HG02588 (cell line): ENCODE measurements around the gene GPX4.
"Not testable (repeated sequence)": the region's sequence is repeated elsewhere in the genome, so short reads cannot be mapped to it uniquely, and the experiment has no call there.

Experiments
- ATAC-seq: cut with Tn5 transposase; IDR thresholded peaks from one replicate; pipeline ENCODE4 v1.9.1; 2021; ENCODE audit warnings: mild to moderate bottlenecking, moderate library complexity; ENCODE audit not compliant: unreplicated experiment

GPX4 gene

DNA sequence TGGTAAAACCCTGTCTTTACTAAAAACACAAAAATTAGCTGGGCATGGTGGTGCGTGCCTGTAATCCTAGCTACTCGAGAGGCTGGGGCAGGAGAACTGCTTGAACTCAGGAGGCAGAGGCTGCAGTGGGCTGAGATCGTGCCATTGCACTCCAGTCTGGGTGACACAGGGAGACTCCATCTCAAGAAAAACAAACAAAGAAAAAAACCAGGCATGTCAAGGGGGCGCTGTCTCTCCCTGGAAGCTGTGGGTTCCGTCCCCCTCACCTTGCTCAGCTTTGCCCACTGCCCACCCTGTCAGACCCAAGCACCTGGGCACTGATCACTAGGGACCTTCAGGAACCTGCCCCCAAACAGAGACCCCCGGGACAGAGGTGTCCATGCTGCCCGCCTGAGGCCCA, 25.3 kb downstream of the GPX4 start:
- not testable (repeated sequence) for ATAC-seq

DNA sequence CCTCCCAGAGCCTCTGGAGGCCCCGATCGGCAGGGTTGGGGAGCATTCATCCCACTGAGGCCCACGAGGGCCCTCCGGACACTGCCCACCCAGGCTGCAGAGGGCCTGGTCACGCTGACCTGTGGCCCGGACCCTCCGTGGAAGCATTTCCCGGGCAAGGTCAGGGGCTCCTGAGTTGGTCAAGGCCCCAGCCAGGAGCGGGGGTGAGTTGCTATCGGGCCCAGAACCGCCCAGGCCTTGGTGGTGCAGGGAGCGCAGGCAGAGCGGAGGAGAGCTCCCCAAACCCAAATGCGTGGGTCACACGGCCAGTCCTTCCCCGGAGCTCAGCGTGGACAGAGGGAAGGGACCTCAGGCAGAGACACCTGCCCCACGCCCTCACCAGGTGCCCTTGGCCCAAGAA, 25.7 kb downstream of the GPX4 start:
- no peak for ATAC-seq

DNA sequence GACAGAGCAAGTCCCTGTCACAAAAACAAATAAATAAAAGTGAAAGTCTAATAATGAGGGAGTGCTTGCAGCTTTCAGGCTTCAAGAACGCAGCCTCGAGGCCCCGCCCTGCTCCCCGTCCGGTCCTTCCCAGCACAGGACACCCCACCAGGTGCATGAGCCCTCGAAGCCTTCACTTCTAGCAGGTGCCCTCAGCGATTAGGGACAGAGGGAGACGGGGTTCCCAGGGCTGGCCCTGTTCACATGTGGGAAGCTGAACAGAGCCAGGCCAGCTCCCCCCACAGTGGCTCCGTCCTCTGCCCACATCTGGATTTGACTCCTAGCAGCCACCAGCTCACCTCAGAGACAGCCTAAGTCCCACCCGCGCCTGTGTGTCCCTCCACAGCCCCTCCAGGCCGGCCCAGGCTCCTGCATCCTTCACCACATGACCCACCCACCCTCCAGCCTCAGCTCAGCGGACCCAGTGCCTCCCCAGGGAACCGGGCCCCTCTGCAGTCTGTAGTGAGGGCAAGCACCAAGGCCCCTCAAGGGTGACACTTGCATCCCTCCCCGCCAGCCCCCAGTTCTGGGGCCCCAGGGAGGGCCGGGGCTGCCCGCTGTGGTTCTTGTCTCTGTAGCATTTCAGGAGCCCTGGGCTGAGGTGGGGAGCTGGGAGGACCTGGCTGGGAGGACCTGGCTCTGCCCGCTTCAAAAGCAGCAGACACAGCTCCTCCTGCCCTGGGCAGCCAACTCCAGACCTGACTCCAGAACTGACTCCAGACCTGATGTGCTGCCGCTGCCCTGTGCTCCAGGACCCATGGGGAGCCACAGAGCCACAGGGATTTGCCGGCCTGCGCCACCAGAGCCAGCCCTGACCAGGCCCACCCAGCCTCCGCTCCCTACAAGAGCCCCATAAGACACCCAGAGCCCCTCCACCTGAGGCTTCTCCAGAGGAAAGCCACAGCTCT, 27.2 kb downstream of the GPX4 start:
- no peak for ATAC-seq

DNA sequence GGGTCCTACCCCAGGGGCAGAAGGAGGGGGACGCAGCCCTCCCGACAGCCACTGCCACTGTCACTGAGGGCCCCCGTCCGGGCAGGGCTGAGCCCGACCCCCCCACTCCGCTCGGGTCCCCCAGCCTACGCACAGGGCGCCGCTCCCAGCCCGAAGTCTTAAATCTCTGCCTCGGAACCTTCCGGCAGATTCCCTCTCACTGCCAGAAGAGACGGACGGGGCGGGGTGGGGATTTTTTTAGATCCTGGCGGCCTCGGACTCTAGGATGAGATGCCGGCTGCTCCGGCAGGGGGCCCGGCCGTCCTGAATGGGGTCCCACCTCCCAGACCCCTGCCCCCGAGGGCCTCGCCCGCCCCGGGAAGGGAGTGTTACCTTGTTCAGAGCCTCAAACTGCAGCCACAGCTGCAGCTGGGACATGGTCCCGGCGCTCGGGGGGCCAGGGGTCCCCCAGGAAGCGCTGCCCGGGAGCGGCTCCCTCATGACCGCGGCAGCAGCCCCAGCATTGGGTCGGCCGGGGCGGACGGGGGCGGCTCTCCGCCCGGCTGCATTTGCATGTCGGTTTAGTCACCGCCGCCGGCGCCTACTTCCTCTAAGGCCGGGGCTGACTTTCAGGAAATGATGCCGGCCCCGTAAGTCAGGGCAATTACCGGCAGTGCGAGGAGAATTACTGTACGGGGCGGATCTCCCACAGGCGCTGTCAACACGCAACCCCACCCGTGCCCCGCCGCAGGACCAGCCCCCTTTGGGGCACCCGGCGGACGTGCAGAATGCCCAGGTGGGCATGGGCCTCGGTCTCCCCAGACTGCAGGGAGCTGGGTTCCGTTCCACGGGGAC, 28.1 kb downstream of the GPX4 start:
- ATAC-seq: peak; percentile 39

DNA sequence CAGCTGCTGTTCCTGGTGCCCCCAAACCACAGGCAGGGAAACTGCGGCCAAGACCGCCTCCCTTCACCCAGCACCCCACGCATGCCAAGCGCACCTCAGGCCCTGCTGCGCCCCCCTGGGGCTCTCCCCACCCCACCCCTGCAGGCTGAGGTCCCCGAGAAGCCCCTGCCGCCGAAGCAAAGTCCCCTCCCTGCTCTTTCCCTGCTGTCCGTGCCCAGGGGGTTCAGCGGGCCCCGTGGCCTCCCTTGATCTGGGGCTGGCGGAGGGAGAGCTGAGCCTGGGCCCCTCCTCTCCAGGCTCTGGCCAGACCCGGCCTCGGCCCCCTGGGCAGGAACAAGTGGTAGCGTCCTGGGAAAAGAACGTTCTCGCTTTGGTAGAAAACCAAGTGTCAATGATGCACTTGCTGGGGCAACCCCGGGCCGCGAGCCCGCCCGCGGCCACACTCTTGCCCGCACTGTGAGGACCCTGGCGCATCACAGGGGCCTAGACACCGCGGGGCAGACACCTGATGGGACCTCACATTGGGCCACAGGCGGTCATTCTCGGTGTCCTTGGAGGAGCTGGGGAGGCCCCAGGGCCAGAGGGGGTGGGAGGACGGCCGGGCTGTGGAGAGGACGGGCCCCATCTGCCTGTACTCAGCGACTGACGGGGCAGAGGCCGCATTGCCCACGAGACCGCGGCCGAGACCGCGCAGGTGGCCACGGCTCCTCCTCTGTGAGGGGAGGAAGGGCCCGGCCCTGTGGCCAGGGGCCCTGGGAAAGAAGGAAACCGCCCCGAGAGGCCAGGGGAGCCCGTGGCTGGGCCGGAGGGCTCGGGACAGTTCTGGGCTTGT, 29.0 kb downstream of the GPX4 start:
- ATAC-seq: peak; percentile 9

DNA sequence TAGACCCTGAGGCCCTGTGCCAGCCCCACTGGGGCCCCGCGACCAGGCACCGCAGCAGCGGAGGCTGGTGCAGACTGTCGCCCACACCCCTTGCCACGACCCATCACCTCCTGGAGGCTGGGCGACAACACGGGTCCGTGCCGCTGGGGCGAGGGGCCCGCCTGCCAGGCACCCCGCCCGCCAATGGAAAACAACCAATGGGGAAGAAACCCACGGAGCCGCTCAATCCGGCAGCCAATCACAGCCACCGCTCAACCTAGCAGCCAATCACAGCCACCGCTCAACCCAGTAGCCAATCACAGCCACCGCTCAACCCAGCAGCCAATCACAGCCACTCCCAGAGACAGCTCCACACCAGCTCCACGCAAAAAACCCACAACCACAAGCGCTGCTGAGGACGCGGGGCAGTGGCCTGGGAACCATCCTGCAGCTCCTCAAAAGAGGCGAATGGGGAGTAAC, 29.7 kb downstream of the GPX4 start:
- peak; percentile 49 for ATAC-seq

DNA sequence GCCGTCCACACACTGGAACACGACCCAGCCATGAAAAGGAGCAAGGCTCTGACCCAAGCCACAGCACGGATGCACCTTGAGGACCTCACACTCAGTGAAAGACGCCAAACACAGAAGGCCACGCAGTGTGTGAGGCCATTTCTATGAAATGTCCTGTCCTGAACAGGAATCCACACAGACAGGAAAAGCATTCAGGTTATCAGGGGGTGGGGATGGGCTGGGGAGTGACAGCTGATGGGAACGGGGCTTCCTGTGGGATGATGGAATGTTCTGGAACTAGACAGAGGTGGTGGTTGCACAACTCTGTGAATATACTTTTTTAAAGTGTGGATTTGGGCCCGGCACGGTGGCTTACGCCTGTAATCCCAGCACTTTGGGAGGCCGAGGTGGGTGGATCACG, 30.6 kb downstream of the GPX4 start:
- no peak for ATAC-seq

DNA sequence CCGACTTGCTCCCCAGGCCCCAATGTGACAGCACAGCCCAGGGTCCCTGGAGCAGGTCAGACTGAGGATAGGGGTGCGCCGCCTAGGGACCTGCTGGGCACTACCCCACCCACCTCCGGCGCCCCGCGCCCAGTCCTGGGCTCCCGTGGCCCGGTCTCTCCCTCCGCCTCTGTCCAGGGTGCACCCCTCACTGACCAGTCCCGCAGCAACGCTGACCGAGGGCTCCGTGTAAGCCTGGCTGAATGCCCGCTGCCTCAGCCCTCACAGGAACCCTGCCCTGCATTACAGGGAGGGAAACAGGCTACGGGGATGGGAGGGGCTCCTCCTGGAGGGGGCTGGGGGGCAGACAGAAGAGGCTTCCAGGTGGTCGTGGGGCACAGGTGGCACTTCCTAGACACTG, 31.7 kb downstream of the GPX4 start:
- ATAC-seq: no peak

DNA sequence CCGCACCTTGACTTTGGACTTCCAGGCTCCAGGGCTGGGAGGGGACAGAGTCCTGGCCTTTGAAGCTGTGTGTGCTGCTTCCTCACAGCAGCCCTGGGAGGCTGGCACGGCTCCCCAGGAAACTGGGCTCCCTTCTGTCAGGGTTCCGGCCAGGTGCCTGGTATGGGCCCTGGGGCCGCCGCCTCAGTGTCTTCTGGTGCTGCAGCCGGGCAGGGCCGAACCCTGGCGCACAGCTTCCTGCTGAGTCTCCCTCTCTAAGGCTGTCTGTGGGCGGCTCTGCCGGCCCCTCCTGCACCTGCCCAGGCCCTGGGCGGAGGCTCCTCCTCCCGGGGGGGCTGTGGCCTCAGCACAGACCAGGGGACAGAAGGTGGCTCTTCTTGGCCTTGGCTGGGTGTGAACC, 32.4 kb downstream of the GPX4 start:
- ATAC-seq: no peak

DNA sequence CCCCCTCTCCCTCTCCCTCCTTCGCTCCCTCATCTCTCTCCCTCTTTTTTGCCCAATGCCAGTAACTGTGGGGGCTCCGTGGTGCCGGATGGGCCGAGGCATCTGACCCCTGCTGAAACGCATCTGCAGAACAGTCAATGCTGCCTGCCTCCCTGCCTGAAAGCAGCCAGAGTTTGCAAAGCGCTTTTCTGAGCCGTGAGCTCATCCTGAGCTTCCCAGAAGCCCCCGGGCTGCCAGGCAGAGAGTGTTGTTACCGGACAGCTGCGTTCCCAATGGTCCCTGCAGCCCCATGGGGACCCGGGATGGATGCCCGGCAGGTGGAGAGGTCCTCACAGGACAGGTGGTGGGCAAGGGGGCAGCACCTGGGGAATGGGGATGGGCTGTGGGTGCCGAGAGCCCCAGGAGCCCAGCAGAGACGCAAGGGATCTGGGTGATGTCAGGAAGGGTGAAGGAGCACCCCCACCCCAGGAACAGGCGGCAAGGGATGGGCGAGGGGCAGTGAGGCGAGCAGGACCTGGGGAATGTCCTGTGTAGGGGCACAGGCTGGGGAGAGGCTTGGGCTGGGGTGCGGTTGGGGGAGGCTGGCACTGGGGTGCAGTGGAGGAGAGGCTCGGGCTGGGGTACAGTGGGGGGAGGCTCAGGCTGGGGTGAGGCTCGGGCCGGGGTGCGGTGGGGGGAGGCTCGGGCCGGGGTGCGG, 33.0 kb downstream of the GPX4 start:
- ATAC-seq: no peak

DNA sequence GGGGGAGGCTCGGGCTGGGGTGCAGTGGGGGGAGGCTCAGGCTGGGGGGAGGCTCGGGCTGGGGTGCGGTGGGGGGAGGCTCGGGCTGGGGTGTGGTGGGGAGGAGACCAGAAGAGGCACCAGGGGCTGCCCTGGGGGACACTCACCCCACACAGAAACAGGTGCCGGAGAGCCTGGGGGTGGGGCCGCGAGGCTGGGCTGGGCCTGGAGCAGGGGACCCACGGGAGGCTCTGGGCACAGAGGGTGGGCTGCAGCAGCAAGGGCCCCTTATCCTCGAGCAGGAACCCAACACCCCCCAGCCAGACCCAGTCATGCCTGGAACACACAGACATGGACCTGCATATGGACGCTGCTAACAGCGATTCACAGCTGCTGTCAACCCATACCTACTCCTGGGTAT, 34.3 kb downstream of the GPX4 start:
- no peak for ATAC-seq

DNA sequence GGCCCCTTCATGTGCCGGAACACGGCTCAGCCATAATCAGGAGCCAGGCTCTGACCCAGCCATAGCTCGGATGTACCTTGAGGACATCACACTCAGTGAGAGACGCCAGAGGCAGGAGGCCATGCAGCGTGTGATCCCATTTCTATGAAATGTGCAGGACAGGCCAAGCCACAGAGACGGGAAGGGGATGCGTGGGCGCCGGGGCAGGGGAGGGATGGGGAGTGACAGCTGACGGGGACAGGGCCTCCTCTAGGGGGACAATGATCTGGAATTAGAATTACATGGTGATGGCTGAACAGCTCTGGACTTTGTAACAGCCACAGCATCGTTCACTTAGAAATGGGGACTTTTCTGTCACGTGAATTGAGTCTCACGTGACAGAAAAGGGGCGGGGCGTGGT, 35.3 kb downstream of the GPX4 start:
- no peak for ATAC-seq

DNA sequence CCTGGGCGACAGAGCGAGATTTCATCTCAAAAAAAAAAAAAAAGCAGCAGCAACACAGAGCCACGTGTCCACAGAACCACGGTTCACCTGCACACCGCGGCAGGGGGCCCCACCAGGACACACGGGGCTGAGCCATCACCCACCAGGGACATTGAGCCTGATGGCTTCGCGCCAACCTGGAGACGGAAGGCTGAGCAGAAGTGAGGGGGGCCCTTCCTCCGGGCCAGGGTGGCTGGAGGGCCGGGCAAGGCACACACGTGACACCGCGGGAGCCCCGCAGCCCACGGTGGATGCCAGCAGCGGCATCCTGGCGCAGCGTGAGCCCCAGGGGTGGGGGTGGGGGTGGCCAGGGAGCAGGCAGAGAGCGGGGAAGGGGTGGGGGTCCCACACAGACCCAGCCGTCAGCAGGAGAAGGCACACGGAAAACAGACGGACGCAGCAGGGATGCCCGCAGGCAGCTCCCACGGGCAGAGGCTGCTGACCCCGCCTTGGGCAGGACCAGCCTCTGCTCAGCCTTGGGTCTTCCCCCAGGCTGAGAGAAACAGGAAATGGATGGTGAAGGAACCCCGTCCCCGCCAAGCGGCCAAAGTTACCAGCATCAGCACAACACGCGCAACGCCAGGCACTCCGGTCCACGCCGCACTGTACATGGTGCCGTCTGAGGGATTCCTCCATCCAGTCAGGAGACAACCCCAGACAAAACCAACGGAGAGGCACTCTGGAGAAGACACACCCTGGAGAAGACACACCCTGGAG, 36.7 kb downstream of the GPX4 start:
- no peak for ATAC-seq

DNA sequence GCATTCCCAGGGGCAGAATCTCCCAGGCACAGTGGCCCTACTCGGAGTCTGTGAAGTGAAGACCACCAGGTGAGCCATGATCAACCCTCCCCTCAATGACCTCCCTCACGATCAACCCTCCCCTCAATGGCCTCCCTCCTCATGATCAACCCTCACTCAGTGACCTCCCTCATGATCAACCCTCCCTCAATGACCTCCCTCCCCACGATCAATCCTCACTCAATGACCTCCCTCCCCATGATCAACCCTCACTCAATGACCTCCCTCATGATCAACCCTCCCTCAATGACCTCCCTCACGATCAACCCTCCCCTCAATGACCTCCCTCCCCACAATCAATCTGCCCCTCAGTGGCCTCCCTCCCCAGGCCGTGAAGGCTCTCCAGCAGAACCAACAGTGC, 38.1 kb downstream of the GPX4 start:
- ATAC-seq: no peak

DNA sequence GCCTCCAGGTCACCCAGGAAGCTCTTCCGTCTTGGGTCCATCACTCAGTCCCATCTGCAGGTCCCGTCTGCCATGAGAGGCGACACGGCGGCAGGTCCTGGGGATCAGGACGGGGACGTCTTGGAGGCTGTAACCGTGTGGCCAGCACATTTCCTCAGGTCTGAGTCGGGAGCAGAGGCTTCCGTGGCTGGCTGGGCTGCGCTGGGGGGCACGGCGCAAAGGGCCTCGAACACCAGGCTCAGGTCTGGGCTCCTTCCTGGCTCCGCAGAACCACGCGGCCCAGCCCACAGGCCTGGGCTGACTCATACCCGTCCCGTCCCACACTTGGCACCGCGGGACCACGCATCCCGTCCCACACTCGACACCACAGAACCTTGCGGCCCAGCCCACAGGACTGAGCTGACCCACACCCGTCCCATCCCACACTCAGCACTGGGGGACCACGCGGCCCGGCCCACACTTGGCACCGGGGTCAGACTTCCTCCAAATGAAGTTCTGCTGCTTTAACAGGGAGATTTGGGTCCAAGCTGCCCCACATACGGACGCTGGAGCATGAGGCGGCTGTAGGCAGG, 40.1 kb downstream of the GPX4 start:
- no peak for ATAC-seq

DNA sequence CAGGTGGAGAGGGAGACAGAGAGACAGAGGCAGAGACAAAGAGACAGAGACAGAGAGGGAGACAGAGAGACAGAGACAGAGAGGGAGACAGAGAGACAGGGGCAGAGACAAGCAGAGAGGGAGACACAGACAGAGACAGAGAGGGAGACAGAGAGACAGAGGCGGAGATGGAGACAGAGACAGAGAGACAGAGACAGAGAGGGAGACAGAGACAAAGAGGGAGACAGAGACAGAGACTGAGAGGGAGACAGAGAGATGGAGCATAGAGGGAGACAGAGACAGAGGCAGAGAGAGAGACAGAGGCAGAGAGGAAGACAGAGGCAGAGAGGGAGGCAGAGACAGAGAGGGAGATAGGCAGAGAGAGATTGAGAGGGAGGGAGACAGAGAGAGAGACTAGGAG, 40.9 kb downstream of the GPX4 start:
- ATAC-seq: no peak

DNA sequence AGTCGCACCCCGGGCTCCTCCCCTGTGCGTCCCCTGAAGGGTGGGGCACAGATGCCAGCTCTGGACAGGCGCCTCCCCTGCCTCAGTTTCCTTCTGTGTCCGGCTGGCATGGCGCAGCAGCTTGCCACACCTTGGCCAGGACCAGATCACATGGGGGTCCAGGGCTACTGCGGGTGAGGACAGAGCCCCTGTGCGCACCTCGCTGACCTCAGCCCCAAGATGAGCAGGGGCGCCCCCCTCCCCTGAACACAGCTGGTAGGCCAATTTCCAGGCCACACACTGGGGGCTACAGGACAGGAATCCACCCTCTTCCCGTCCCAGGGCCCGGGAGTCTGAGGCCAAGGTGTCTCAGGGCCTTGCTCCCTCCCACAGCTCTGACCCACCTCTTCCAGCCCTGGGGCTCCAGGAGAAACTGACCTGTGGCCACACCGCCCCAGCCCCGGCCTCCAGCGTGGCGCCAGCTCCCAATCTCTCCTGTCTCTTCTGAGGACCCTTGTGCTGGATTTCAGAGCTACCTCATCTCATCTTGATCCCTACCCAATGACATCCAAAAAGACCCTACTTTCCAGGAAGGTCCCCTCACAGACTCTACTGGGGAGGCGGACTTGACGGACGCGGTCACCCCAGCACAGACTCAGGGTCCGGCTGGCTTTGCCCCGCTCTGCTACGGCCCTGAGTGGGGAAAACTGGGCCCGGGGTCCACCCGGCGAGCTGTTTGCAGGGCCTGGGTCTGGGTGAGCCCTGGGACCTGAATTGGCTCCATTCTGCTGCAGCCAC, 42.0 kb downstream of the GPX4 start:
- no peak for ATAC-seq

DNA sequence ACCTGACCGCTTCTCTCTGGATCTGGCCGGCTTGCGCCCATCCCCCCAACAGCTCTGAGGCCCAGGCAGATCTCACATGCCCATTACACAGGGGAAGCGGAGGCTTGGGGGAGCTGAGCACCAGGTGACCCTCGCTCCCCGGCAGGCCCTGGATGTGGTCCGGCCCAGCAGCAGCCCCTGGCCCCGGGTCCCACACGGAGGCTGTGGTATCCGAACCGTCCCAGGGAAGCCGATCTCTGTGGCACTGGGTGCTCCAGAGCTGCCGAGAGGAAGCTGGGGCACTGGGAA, 42.6 kb downstream of the GPX4 start:
- ATAC-seq: no peak
